Thoracic aorta (tissue), 2 donors: ENCODE data around the gene NPNT. TPM values are rescaled to one million over a fixed set of nuclear protein-coding genes. Genes with fewer than 3 reads are reported as not detected.

ENCODE experiments used
- ATAC-seq: fragments of 150-250 bp; one replicate; pipeline ENCODE4 v1.8.0; 2017; ENCODE audit warnings: low read depth; ENCODE audit not compliant: insufficient number of reproducible peaks, low FRiP score
- DNase-seq: peaks from one replicate; pipeline ENCODE4 v3.0.0-alpha.2; 2020; ENCODE audit warnings: low spot score
- H3K27ac ChIP-seq, 2 donors: fragments of 200-600 bp; sonication (generic); 1 replicate in 1 of 2; 2 replicates in 1 of 2; pipeline ENCODE4 v1.5.1; 2016; ENCODE audit warnings: mild to moderate bottlenecking in 2 of 2, moderate library complexity in 2 of 2
- H3K27me3 ChIP-seq: fragments of 200-600 bp; sonication (generic); replicated peaks from 2 replicates; pipeline ENCODE4 v1.6.0; 2016; ENCODE audit warnings: mild to moderate bottlenecking; ENCODE audit not compliant: insufficient read depth
- H3K36me3 ChIP-seq: fragments of 200-600 bp; sonication (generic); one replicate; pipeline ENCODE4 v1.5.1; 2016
- H3K4me1 ChIP-seq, 2 donors: fragments of 200-600 bp; sonication (generic); 1 replicate in 1 of 2; 2 replicates in 1 of 2; pipeline versions ENCODE4 v1.5.1 to v1.6.0; 2016; ENCODE audit warnings: low read depth in 2 of 2, mild to moderate bottlenecking in 1 of 2; ENCODE audit not compliant: control insufficient read depth in 1 of 2
- H3K4me3 ChIP-seq: fragments of 200-600 bp; sonication (generic); 2 replicates; pipeline ENCODE4 v1.5.1; 2016; ENCODE audit warnings: mild to moderate bottlenecking
- H3K9me3 ChIP-seq: fragments of 200-600 bp; sonication (generic); 2 replicates; pipeline ENCODE4 v1.5.1; 2016
- total RNA-seq, 2 donors: library from RNA; depleted of rRNA; stranded (reverse); fragments of >200 nt; gene quantifications; one replicate each; pipeline versions ENCODE4 v1.1.0 to v1.2.3, GENCODE V29; 2016
- TF ChIP-seq, protein P1 (sequence below): fragments of 200-600 bp; sonication (generic); IDR thresholded peaks from one replicate; pipeline ENCODE4 v1.5.1; 2019; ENCODE audit warnings: antibody characterized with exemption

NPNT gene
- total RNA-seq, 2 donors from 2014 or later: 167 to 240 TPM

DNA sequence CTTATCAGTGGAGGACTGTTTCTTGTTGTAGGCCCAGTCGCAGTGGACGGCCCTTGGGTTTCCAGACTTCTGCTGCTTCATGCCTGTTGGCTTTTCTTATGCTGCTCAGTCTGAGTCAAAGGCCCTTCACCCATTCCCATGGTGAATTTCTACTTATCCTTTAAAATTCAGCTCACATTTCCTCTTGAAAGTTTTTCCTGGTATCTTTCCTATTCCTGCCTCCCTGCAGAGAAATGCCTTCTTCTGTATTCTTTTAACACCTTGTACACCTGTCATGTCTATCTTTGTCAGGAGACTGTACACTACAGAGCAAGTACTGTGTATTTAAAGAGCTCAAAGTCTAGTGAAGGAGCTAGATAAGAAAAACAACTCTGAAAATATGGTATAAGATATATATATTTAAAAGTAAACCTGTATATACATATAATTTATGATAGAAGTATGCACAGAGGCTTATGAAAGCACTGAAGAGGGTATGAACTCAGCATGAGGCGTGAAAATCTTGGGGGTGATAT, 22.0 kb downstream of the NPNT start:
- H3K27me3 ChIP-seq: no peaks in the 10 kb centered on the region
- ATAC-seq: no peak
- TF ChIP-seq, protein P1, sequence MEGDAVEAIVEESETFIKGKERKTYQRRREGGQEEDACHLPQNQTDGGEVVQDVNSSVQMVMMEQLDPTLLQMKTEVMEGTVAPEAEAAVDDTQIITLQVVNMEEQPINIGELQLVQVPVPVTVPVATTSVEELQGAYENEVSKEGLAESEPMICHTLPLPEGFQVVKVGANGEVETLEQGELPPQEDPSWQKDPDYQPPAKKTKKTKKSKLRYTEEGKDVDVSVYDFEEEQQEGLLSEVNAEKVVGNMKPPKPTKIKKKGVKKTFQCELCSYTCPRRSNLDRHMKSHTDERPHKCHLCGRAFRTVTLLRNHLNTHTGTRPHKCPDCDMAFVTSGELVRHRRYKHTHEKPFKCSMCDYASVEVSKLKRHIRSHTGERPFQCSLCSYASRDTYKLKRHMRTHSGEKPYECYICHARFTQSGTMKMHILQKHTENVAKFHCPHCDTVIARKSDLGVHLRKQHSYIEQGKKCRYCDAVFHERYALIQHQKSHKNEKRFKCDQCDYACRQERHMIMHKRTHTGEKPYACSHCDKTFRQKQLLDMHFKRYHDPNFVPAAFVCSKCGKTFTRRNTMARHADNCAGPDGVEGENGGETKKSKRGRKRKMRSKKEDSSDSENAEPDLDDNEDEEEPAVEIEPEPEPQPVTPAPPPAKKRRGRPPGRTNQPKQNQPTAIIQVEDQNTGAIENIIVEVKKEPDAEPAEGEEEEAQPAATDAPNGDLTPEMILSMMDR: no peak
- no peak for DNase-seq
- peak overlapping the region; percentile 14 for H3K27ac ChIP-seq
- H3K4me1 ChIP-seq: peaks cover 17 to 61% of the 10 kb centered on the region in 2 donors
- no peak overlapping the region for H3K4me3 ChIP-seq
- no peaks in the 10 kb centered on the region for H3K9me3 ChIP-seq
- no peaks in the 10 kb centered on the region for H3K36me3 ChIP-seq

DNA sequence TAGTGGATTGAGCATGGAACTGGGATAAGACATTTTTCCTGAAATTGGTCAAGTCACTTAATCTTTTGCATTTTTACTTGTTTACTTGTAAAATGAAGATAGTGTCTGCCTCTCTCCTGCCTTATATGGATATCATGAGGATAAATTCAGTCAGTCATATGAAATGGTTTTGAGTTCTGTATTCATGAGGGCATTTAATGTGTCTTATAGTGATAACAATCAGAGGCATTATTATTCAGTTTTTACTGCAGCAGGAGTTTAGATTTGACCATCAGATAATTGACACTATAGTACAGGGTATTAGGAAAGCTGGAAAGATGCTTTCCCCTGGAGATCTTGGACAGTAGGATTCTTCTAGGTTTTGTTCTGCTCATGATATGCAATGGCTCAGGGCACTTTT, 26.0 kb downstream of the NPNT start:
- no peak for ATAC-seq
- Histone ChIP-seq H3K36me3 (no peaks in the 10 kb centered on the region), H3K4me1 (peaks cover 33 to 55% of the 10 kb centered on the region in 2 donors), H3K9me3 (no peaks in the 10 kb centered on the region), H3K27me3 (no peaks in the 10 kb centered on the region), H3K4me3 (no peak overlapping the region), H3K27ac (peak overlapping the region; percentile 52 to 58)
- DNase-seq: no peak
- TF ChIP-seq, protein P1: no peak

DNA sequence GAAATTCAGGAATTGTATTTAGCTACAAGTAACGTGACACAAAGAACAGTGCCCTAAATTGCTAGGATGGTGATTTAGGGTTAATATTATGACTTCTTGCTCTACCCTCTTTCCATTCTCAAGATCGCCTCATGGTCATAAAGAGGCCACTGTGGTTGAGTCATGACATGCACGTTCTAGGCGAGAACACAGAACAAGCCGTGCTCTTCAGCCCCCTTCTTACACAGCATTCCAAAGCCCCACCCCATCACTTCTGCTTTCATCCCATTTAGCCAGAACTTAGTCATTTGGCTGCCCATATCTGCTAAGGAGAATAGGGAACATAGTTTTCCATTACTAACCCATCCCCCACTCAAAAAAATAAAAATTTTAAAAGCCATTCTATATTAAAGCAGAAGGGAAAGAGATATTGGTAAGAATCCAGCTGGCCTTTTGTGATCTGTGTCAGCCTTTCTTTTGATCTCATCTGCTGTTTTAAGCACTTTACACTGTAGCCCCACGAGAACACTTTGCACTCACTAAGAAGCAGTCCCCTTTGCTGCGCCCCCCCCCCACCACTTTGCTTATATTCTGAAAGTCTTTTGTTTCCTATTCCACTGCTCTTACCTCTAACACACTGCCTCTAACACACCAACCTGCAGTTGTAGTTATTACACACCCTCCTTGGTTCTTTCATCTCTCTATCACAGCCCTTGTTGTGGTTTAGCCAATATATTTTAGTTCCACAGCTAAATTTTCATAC, 28.4 kb downstream of the NPNT start:
- peak overlapping the region; percentile 52 to 58 for H3K27ac ChIP-seq
- ATAC-seq: peak; percentile 94
- DNase-seq: peak; percentile 53

DNA sequence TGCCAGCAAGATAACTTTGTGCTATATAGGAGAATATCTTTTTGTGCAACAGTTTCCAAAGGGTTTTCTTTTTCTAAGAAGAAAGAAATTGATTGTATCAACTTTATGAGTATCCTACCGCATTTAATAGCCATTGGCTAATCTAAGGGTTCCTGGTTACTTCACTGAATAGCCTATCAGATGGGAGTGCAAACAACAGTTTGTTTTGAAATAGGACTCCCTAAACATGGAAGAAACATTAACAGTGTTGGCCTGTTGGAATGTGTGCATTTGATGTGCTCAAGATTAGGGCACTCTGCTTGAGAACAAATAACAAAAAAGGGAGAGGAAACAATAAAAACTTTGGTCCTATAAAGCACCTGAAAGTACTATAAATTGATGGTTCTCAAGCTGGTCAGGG, 29.1 kb downstream of the NPNT start:
- DNase-seq (no peak), ATAC-seq (no peak)
- Histone ChIP-seq H3K27me3 (no peaks in the 10 kb centered on the region), H3K4me1 (peaks cover 33 to 56% of the 10 kb centered on the region in 2 donors), H3K36me3 (no peaks in the 10 kb centered on the region), H3K4me3 (peak overlapping the region; percentile 41), H3K9me3 (no peaks in the 10 kb centered on the region), H3K27ac (peak overlapping the region; percentile 52 to 58)
- TF ChIP-seq, protein P1: no peak

More for the DNA sequence above, 28.4 kb downstream of the NPNT start:
- Histone ChIP-seq H3K27me3 (no peaks in the 10 kb centered on the region), H3K4me3 (peak overlapping the region; percentile 41), H3K36me3 (no peaks in the 10 kb centered on the region), H3K9me3 (no peaks in the 10 kb centered on the region), H3K4me1 (peaks cover 33 to 57% of the 10 kb centered on the region in 2 donors)
- TF ChIP-seq, protein P1: no peak

DNA sequence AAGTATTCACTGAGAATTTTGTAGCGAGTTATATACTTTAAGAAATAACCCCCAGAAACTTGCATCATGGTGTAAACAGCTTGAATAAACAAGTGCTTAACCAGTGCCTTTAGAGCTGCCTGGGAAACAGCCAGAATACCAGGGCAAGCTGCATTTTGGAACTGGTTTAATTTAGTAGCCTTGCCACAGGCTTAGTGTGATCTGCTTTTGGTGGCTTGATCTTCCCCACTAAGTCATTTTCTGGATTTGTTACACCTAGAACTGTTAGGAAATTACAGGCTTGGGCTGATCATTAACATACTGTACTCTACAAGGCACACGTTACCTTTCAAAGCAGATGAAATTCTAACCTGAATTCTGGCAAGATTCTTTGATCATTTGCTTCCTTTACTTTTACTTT, 35.4 kb downstream of the NPNT start:
- TF ChIP-seq, protein P1: no peak
- H3K27me3 ChIP-seq: no peaks in the 10 kb centered on the region
- no peak for ATAC-seq

More for the DNA sequence above, 35.4 kb downstream of the NPNT start:
- Histone ChIP-seq H3K9me3 (no peaks in the 10 kb centered on the region), H3K4me1 (peaks cover 8 to 22% of the 10 kb centered on the region in 2 donors), H3K4me3 (no peak overlapping the region), H3K36me3 (peaks cover 6% of the 10 kb centered on the region), H3K27ac (peak overlapping the region in 1 of 2 donors; percentile 25)
- DNase-seq: no peak
